SIG-M5 (cell line): ENCODE measurements around the gene PRTN3.
"Not testable (repeated sequence)": the region's sequence is repeated elsewhere in the genome, so short reads cannot be mapped to it uniquely, and the experiment has no call there.

Experiments used
- DNase-seq: peaks from one replicate; lab custom pipeline; 2025; lab: John Stamatoyannopoulos, UW

The PRTN3 gene

DNA sequence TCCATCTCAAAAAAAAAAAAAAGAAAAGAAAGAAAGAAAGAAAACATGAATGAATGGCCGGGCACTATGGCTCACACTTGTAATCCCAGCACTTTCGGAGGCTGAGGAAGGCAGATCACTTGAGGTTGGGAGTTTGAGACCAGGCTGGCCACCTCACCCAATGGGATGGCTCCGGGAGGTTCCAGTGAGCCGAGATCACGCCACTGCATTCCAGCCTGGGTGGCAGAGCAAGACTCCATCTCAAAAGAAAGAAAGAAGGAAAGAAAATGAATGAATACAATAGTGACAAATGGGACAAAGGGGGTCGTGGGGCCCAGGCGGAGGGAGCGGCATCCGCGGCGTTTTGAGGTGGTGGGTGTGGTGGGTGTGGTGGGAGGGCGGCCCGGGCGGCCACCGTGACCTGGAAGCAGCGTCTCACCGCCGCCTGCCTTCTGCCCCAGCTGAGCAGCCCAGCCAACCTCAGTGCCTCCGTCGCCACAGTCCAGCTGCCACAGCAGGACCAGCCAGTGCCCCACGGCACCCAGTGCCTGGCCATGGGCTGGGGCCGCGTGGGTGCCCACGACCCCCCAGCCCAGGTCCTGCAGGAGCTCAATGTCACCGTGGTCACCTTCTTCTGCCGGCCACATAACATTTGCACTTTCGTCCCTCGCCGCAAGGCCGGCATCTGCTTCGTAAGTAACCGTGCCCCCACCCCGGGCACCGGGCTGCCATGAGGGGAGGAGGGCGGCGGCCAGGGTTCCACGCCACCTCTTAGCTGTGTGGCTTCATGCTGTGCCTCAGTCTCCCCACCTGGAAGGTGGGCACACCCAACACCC is 5.1 kb downstream of the PRTN3 start:
- DNase-seq, result no peak

DNA sequence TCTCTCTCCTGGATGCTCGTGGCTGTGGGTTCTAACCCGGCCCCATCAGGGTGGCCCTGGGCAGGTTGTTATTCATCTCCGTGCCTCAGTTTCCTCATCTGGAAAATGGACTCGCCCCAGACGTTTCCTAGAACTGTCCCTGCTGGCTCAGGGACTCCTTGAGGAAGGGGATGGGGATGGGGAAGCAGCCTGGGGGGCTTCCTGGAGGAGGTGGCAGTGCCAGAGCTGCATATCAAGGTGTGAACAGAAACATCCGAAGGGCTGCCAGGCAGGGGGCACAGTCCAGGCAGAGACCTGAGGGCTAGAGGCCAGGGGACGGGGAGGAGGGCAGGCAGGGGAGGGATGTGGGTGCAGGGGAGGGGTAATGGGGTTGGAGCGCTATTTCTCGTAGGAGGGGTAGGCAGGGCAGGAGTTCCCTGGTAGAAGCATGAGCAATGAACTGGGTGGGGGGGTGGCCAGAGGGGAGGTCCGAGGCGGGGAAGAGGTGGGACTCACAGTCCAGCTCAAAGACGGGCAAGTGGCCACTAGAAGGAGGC is 7.7 kb downstream of the PRTN3 start:
- DNase-seq, result no peak

DNA sequence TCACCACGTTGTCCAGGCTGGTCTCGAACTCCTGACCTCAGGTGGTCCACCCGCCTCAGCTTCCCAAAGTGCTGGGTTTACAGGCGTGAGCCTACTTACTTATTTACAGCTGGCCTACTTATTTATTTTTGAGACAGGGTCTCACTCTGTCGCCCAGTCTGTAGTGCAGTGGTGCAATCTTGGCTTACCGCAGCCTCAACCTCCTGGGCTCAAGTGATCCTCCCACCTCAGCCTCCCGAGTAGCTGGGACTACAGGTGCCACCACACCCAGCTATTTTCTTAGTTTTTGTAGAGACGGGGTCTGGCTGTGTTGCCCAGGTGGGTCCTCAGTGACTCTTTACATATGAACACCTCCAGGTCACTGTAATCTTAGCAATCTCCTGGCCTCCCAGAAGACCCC is 8.4 kb downstream of the PRTN3 start:
- not testable (repeated sequence) for DNase-seq

DNA sequence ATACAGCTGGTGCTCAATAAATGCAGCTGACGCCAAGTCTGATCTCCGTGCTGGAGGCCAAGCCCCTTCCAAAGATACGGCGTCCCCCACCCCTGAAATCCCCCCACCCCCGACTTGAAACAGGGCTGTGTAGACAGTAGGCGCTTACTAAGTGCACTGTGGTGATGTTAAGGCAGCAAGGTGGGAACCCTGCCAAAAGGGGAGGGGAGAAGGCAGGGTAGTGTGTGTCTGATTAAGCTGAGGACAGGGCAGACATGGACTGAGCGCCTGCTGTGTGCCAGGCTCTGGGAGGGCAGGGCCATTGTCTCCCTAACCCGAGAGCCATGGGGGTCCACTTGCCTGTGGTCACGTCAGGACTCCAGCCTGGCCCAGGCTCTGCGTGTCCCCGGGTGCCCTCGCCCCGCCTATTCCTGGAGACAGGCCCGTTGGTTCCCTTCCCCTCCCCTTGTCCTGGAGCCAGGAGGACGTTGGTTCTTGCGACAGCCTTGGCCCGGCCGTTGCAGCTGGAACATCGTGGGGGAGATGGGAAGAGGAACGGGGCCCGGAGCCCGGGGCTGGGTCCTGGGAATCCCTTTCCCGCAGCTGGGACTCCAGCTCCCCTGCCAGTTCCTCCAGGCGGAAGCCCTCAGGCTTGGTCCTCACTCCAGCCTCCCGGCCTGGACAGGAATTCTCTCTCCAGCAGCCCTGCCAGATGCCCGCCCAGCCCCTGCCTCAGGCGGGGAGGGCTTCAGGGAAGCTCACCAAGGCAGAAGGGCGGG is 9.6 kb downstream of the PRTN3 start:
- no peak for DNase-seq

DNA sequence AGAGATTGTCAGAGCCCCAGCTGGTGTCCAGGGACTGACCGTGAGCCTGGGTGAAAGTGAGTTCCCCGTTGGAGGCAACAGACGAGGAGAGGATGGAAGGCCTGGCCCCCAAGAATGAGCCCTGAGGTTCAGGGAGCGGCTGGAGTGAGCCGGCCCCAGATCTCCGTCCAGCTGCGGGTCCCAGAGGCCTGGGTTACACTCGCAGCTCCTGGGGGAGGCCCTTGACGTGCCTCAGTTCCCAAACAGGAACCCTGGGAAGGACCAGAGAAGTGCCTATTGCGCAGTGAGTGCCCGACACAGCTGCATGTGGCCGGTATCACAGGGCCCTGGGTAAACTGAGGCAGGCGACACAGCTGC is 10.2 kb downstream of the PRTN3 start:
- no peak for DNase-seq

DNA sequence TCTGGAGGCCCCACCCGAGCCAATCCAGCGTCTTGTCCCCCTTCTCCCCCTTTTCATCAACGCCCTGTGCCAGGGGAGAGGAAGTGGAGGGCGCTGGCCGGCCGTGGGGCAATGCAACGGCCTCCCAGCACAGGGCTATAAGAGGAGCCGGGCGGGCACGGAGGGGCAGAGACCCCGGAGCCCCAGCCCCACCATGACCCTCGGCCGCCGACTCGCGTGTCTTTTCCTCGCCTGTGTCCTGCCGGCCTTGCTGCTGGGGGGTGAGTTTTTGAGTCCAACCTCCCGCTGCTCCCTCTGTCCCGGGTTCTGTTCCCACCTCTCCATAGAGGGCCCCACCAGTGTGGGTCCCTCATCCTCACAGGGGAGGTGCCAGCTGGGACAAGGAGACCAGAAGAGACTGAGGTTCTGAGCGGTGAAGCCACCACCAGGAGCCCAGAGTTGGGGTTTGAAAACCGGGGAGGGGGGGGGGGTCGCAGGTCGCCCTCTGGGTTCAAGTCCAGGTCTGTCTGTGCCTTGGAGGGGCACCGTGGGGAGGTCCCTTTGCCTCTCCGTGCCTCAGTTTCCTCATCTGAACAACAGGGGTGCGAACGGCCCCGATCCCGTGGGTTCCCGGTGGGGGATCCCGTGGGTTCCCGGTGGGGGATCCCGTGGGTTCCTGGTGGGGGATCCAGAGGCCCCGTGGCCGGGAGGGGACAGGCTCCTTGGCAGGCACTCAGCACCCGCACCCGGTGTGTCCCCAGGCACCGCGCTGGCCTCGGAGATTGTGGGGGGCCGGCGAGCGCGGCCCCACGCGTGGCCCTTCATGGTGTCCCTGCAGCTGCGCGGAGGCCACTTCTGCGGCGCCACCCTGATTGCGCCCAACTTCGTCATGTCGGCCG is 11.6 kb downstream of the PRTN3 start, which contains the start of gene ELANE:
Gene ELANE (plus strand): TSS at position 168 of the 878 bp plus-strand sequence. CDS start 26 bp downstream, at position 194.
- DNase-seq, result no peak

DNA sequence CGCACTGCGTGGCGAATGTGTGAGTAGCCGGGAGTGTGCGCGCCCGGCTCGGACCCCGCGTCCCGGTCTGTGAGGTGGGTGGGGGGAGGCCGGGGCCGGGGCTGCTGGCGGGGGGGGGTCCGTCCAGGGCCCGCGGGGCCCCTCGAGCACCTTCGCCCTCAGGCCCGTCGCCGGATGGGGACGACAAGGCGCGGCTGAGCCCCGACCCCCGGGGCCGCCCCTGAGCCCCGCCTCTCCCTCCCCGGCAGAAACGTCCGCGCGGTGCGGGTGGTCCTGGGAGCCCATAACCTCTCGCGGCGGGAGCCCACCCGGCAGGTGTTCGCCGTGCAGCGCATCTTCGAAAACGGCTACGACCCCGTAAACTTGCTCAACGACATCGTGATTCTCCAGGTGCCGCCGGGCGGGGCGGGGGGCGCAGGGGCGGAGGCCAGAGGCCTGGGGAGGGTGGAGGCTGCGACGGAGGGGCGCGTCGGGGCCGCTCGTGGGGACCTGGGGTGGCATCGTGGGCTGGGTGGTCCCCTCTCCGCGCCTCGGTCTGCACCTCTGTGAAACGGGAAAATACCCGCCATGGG is 12.3 kb downstream of the PRTN3 start:
- no peak for DNase-seq

DNA sequence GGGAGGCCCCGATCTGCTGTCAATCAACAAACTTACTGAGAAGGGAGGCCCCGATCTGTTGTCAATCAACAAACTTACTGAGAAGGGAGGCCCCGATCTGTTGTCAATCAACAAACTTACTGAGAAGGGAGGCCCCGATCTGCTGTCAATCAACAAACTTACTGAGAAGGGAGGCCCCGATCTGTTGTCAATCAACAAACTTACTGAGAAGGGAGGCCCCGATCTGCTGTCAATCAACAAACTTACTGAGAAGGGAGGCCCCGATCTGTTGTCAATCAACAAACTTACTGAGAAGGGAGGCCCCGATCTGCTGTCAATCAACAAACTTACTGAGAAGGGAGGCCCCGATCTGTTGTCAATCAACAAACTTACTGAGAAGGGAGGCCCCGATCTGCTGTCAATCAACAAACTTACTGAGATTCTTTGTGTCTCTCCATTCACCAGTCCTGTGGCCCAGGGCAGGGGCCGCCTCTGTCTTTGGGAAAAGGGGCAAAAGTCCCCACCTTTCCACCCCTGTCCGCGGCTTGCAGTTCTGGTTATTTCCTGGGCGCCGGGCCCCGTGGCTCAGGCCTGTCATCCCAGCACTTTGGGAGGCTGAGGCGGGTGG is 12.9 kb downstream of the PRTN3 start:
- DNase-seq, result not testable (repeated sequence)

DNA sequence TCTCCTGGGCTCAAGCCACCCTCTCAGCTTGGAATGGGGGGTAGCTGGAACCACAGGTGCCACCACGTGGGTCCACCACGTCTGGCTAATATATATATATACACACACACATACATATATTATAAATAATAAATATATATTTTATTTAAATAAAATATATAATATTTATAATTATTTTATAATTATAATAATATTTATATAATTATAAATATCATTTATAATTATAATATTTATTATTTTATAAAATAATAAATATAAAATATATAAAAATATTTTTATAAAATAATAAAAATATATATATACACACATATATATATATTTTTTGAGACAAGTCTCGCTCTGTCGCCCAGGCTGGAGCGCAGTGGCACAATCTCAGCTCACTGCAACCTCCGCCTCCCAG is 13.8 kb downstream of the PRTN3 start:
- no peak for DNase-seq

DNA sequence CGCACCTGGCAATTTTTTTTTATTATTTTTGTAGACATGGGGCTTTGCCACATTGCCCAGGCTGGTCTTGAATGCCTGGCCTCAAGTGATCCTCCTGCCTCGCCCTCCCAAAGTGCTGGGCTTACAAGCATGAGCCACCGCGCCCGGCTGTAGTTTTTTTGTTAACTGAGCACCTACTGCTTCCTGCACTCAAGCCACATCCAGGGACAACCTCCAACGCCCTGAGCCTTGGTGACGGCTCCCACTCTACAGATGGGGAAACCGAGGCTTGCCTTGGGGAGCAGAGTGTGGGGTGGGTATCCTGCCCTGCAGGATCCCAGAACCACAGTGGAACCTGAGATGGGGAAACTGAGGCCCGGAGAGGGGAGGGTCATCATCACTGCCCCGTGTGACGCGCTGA is 14.3 kb downstream of the PRTN3 start:
- no peak for DNase-seq

DNA sequence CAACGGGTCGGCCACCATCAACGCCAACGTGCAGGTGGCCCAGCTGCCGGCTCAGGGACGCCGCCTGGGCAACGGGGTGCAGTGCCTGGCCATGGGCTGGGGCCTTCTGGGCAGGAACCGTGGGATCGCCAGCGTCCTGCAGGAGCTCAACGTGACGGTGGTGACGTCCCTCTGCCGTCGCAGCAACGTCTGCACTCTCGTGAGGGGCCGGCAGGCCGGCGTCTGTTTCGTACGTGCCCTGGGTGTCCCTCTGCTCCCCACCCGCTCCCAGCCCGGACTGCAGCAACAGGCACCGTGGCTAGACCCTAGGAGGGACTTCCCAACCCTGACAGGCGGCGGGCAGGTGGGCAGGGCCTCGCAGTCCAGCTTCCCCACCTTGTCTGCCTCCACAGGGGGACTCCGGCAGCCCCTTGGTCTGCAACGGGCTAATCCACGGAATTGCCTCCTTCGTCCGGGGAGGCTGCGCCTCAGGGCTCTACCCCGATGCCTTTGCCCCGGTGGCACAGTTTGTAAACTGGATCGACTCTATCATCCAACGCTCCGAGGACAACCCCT is 14.8 kb downstream of the PRTN3 start:
- no peak for DNase-seq

DNA sequence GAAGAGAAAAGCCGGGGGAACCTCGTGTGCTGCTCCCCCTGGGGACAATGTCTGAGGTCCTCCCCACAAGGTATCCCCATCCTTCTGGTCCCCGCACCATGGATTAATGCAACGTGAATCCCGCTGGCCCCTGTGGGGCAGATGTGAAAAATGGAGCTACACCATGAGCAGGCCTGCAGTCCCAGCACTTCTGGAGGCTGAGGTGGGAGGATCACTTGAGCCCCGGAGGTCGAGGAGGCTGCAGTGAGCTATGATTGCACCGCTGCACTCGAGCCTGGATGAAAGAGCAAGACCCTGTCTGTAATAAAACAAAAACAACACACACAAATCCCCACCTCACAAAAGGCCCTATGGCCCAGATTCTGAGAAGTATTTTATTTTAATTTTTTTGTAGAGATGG is 17.5 kb downstream of the PRTN3 start:
- no peak for DNase-seq

DNA sequence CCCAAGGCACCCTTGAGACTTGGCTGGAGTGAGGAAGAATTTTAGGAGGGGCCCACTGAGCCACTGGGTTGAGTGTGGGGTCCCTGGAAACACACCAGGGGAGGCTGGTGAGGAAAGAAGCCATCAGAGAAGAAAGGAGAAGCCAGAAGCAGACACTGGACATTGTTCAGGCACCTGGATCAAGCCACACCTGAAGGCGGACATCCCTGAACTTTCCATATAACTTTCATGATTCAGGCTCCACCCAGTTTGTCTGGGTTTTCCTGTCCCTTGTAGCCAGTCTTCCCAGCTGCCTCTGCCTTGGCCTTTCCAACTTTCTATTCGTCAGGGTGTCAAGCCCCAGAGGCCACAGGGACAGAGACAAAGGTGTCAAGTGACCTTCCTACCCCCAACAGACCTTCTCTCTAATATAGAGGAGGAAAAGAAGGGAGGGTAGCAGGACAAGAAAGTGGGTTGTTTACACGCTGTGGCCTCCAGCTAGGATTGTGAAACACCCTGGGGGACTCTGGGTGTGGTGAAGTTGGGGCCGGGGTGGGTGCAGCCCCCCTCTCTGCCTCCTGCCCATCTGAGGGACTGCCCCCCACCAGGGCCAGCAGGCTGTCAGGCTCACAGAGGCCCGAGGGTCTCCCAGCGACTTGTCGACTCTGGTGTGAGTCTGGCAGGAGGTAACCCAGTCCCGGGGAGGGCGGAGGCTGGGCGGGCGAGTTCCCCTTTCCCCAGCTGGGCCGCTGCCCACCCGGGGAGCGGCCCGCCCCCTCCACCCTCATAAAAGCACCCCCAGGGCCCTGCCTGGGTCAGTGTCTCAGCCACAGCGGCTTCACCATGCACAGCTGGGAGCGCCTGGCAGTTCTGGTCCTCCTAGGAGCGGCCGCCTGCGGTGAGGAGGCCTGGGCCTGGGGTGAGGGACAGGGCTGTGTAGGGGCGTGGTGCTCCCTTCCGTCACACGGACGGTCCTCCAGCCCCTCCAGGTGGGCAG is 18.4 kb downstream of the PRTN3 start, which contains the start of gene CFD:
Gene CFD (plus strand): TSS at position 797 of the 976 bp plus-strand sequence. CDS start 26 bp downstream, at position 823.
- no peak for DNase-seq

DNA sequence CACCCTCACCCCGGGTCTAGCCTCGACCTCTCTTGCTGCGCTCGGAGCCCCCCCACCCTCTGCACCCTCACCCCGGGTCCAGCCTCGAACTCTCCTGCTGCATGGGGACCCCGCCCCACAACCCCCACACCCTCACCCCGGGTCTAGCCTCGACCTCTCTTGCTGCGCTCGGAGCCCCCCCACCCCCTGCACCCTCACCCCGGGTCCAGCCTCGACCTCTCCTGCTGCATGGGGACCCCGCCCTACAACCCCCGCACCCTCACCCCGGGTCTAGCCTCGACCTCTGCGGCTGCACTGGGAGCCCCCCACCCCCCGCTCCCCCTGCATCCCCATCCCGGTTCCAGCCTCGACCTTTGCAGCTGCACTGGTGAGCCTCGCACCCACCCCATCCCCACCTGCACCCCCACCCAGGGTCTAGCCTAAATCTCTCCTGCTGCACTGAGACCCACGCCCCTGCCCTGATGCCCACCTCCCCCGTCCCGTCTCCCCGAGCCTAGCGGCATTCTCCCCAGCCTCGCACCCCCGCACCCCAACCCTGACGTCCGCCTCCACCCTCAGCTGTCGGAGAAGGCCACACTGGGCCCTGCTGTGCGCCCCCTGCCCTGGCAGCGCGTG is 20.4 kb downstream of the PRTN3 start:
- no peak for DNase-seq

DNA sequence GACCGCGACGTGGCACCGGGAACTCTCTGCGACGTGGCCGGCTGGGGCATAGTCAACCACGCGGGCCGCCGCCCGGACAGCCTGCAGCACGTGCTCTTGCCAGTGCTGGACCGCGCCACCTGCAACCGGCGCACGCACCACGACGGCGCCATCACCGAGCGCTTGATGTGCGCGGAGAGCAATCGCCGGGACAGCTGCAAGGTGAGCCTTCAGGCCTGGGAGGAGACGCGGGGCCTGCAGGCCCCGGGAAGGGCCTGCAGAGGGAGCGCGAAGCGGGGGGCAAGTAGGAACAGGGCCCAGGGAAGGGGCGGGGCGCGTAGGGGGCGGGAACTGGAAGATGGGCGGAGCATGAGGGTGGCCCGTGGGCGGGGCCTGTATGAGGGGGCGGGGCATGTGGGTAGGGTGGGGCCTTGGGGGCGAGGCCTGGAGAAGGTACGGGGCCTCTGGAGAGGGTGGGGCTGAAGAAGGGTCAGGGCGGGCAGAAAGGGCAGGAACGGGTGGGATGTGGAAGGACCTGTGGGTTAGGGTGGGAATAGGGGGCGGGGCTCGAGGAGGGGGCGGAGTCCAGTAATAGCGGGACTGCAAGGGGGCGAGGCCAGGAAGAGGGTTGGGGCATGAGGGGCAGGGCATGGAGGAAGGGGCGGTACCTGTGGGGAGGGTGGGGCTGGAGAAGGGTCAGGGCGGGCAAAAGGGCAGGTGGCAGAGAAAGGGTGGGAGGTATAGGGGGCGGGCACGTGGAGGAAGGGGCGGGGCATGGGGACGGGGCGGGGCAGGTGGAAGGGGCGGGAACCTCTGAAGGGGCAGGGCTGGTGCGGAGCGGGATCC is 21.2 kb downstream of the PRTN3 start:
- no peak for DNase-seq

DNA sequence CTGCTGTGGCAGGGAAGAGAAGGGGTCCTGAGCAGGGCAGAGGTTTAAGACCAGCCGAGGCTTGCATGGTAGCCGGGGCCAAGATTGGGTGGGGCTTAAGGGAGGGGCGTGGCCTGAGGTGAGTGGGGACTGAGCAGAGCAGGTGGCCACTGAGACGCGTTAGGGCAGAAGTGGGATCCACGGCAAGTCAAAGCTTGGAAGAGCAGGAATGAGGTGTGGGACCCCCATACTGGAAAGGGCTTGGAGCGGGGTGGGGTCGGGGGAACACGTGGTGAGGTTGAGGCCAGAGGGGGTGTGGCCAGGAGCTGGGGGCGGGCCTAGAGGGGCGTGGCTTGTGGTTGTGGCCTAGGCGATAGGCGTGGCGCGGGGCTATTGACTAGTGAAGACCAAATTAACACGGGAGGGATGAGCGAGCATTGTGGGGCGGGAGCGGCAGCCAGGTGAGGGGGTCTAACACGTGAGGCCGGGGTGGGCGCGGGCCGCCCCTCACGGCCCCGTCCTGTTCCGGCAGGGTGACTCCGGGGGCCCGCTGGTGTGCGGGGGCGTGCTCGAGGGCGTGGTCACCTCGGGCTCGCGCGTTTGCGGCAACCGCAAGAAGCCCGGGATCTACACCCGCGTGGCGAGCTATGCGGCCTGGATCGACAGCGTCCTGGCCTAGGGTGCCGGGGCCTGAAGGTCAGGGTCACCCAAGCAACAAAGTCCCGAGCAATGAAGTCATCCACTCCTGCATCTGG is 21.9 kb downstream of the PRTN3 start:
- no peak for DNase-seq

DNA sequence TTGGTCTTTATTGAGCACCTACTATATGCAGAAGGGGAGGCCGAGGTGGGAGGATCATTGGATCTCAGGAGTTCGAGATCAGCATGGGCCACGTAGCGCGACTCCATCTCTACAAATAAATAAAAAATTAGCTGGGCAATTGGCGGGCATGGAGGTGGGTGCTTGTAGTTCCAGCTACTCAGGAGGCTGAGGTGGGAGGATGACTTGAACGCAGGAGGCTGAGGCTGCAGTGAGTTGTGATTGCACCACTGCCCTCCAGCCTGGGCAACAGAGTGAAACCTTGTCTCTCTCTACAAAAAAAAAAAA is 22.5 kb downstream of the PRTN3 start:
- DNase-seq, result no peak

DNA sequence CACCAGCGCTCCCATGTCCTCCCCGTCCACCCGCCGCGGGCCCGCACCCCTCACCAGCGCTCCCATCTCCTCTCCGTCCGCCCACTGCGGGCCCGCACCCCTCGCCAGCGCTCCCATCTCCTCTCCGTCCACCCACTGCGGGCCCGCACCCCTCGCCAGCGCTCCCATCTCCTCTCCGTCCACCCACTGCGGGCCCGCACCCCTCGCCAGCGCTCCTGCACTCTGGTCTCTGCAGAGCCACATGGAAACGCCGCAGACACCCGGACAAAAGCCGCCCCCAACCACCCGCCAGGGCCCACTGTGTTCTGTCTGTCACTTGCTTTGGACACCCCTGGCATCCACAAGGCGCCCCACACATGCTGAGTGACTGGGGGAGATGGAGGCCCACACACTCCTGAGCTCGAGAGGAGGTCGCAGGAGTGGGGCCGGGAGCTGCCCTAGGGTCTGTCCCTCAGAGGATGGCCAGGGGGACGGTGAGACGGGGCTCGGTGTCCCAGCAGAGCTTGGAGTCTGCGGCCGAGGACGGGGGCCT is 26.0 kb downstream of the PRTN3 start:
- DNase-seq, result no peak
